HuH-7.5 (cell line): ENCODE measurements around the gene RNF113A.
"Not testable (repeated sequence)": the region's sequence is repeated elsewhere in the genome, so short reads cannot be mapped to it uniquely, and the experiment has no call there.

Experiments used
- DNase-seq: peaks from one replicate; pipeline ENCODE4 v3.0.0; 2011; ENCODE audit warnings: low spot score

Gene RNF113A

DNA sequence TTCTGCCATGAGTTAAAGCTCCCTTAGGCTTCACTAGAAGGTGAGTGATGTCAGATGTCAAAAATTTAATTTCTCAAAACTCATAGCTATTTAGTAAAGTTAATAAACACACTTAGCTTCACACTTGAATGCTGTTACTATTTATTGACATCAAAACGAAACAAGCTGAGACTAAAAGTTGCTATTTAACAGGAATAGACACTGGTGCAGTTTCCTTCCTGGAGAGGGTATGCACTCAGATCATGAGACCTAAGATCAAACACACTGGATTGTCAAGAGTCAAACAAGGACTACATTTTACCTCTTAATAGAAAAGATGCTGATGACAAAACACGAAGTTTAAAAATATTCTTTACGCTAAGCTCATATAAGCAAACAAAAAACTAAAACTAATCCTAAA is 37.6 kb downstream of the RNF113A start:
- no peak for DNase-seq

GRCh38 chrX:119828446-119828845 is 43.1 kb downstream of the RNF113A start:
- DNase-seq: no peak

GRCh38 chrX:119826399-119826959 is 45.1 kb downstream of the RNF113A start:
- no peak for DNase-seq

DNA sequence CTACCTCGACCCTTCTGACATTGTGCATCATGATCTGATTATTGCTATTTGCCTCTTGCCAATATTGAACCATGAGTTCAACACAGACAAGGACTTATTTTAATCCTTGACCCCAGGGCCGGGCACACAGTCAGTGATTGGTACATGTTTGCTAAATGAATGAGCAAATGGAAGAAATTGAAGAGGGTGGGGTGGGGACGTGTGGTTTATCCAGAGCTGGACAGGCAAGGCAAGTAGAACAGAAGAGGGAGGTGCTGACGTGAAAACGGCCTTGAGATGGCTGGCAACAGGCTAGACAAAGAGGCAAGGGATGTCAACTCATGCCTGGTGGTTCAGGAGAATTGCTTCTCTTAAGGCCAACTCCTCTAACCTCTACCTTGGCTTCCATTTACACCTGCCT is 47.3 kb downstream of the RNF113A start:
- DNase-seq: not testable (repeated sequence)

DNA sequence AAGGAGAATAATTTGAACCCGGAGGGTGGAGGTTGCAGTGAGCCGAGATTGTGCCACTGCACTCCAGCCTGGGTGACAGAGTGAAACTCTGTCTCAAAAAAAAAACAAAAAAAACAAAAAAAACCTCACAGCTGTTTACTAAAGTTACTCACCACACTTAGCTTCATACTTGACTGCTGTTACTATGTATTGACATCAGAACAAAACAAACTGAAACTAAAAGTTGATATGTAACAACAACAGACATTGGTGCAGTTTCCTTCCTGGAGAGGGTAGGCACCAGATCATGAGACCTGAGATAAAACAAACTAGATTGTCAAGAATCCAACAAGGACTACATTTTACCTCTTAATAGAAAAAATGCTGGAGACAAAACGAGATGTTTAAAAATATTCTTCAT is 49.8 kb downstream of the RNF113A start:
- DNase-seq: not testable (repeated sequence)
